Suprapubic skin (tissue), 4 donors: ENCODE results near the gene S100B.

ENCODE experiments used
- CTCF ChIP-seq, 2 donors: fragments of 200-600 bp in 1 of 2; fragments of 450-650 bp in 1 of 2; sonication (generic) in 1 of 2; IDR thresholded peaks; one replicate each; pipeline ENCODE4 v1.5.1; 2016 to 2019; ENCODE audit warnings: antibody characterized with exemption in 2 of 2, mild to moderate bottlenecking in 1 of 2, moderate library complexity in 1 of 2
- EP300 ChIP-seq: sonication (generic); formaldehyde crosslinking; IDR thresholded peaks from one replicate; pipeline ENCODE4 v1.6.1; 2017; ENCODE audit warnings: antibody characterized with exemption
- POLR2A ChIP-seq, 2 donors: fragments of 450-650 bp; IDR thresholded peaks; one replicate each; pipeline ENCODE4 v1.6.1; 2017; ENCODE audit warnings: antibody characterized with exemption in 2 of 2, mild to moderate bottlenecking in 2 of 2, moderate library complexity in 2 of 2
- POLR2AphosphoS5 ChIP-seq, 3 donors: sonication (generic); formaldehyde crosslinking; IDR thresholded peaks; one replicate each; pipeline ENCODE4 v1.6.1; 2017; ENCODE audit warnings: antibody characterized with exemption in 3 of 3

- no peak for TF ChIP-seq CTCF (IDR thresholded peaks at IDR 0.05)
- no peak for TF ChIP-seq POLR2A (IDR thresholded peaks at IDR 0.05)
- TF ChIP-seq EP300 = no peak
- no peak for TF ChIP-seq POLR2AphosphoS5 (IDR thresholded peaks at IDR 0.05)
These were observed 41.8 kb upstream of the S100B start for GRCh38 chr21:46646541-46647154.
